WI38 (cell line): Measurements from ENCODE around the gene NFIC.
"Not testable (repeated sequence)": the region's sequence is repeated elsewhere in the genome, so short reads cannot be mapped to it uniquely, and the experiment has no call there.

Experiments
- H3K4me3 ChIP-seq: 2 replicates; pipeline ENCODE4 v1.5.1; 2011; ENCODE audit warnings: low read depth, mild to moderate bottlenecking, control low read depth, low read length
- TF ChIP-seq, protein P1 (sequence below): IDR thresholded peaks from 2 replicates; pipeline ENCODE4 v1.5.1; 2012; ENCODE audit warnings: low read depth, mild to moderate bottlenecking, control low read depth, low read length

The NFIC gene

DNA sequence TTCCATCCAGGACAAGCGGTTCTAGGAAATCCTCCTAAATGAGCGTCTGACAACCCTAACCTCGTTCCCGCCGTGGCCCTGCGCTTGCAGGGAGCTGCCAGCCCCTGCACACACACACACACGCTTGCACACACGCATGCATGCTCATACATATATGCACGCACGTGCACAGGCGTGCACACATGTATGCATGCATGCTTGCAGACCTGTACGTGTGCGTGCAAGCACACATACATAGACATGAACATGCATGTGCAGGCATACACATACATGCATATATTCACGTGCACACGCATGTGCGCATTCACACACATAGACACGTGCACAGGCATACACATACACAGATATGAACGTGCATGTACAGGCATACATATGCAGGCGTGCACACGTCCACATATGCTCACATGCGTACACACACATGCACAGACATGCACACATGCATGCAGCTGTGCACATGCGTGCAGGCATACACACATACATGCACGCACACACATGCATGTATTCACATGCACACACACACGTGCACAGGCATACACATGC lies 78.4 kb downstream of the NFIC start:
- TF ChIP-seq, protein P1, sequence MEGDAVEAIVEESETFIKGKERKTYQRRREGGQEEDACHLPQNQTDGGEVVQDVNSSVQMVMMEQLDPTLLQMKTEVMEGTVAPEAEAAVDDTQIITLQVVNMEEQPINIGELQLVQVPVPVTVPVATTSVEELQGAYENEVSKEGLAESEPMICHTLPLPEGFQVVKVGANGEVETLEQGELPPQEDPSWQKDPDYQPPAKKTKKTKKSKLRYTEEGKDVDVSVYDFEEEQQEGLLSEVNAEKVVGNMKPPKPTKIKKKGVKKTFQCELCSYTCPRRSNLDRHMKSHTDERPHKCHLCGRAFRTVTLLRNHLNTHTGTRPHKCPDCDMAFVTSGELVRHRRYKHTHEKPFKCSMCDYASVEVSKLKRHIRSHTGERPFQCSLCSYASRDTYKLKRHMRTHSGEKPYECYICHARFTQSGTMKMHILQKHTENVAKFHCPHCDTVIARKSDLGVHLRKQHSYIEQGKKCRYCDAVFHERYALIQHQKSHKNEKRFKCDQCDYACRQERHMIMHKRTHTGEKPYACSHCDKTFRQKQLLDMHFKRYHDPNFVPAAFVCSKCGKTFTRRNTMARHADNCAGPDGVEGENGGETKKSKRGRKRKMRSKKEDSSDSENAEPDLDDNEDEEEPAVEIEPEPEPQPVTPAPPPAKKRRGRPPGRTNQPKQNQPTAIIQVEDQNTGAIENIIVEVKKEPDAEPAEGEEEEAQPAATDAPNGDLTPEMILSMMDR: no peak
- no peak overlapping the region for H3K4me3 ChIP-seq

DNA sequence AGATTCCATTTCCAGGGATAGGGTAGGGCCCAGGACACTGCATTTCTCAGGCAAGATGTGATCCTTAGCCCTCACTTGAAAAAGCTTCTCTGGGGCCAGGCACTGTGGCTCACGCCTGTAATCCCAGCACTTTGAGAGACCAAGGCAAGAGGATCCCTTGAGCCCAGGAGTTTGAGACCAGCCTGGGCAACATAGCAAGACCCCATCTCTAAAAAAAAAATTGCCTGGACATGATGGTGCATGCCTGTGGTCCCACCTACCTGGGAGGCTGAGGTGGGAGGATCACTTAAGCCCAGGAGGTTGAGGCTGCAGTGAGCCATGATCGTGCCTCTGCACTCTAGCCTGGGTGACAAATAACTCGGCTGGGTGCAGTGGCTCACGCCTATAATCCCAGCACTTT lies 80.3 kb downstream of the NFIC start:
- not testable (repeated sequence) for H3K4me3 ChIP-seq

DNA sequence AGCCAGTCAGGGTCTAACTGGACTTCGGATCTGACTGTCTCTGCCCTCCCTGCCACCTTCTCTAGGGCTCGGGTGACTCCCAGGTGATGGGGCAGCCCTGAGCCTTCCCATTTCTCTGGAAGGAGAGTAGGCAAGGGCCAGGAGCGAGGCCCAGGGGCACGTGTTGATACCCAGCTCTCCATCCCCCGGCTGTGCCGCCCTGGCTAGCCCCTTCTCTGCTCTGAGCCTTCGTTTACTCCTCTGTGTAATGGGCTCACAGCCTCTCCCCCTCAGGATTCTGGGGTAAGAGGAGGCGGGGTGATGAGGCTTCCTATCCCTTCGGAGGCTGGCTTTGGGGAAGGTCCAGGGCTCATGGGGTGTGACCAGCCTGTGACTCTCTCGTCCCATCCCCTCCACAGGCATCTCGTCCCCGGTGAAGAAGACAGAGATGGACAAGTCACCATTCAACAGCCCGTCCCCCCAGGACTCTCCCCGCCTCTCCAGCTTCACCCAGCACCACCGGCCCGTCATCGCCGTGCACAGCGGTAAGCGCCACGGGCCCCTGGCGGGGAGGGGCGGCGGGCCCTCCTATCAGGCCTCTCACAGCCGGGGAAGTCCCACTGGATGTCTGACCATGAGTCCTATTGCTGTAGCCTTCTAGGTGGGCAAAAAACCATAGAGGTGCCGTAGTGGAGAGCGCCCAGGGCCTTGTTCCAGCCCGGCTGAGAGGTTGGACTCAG lies 82.4 kb downstream of the NFIC start:
- no peak overlapping the region for H3K4me3 ChIP-seq
- TF ChIP-seq, protein P1: no peak

DNA sequence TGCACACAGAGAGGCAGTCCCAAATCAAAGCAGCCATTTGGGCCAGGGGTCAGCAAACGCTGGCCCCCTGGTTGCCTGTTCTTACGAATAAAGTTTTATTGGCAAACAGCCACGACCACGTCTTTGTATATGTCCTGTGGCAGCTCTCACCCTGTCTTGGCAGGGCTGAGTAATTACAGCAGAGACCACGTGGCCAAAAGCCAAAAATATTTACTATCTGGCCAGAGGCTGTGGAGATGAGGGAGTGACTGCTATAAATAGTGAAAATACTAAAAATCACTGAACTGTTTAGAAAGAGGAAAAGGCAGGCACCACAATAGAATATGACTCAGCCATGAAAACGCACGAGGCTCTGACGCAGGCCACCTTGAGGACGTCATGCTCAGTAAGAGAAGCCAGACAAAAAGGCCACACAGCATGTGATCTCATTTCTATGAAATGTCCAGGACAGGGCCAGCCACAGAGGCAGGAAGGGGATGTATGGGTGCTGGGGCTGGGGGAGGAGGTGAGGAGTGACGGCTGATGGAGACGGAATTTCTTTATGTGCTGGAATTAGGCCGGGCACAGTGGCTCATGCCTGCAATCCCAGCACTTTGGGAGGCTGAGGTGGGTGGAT lies 84.5 kb downstream of the NFIC start:
- no peak overlapping the region for H3K4me3 ChIP-seq
- TF ChIP-seq, protein P1: no peak

DNA sequence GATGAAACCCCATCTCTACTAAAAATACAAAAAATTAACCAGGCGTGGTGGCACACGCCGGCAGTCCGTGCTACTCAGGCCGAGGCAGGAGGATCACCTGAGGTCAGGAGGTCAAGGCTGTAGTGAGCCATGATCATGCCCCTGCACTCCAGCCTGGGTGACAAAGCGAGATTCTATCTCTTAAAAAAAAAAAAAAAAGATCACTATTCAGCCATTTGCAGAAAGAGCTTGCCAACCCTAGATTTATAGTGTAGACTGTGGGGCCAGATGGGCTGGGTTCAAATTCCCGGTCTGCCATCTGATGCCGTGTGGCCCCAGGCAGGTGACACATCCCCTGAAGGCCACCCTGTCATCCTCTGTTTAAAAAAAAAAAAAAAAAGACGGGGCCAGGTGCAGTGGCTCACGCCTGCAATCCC lies 85.1 kb downstream of the NFIC start:
- no peak overlapping the region for H3K4me3 ChIP-seq
- TF ChIP-seq, protein P1: no peak

DNA sequence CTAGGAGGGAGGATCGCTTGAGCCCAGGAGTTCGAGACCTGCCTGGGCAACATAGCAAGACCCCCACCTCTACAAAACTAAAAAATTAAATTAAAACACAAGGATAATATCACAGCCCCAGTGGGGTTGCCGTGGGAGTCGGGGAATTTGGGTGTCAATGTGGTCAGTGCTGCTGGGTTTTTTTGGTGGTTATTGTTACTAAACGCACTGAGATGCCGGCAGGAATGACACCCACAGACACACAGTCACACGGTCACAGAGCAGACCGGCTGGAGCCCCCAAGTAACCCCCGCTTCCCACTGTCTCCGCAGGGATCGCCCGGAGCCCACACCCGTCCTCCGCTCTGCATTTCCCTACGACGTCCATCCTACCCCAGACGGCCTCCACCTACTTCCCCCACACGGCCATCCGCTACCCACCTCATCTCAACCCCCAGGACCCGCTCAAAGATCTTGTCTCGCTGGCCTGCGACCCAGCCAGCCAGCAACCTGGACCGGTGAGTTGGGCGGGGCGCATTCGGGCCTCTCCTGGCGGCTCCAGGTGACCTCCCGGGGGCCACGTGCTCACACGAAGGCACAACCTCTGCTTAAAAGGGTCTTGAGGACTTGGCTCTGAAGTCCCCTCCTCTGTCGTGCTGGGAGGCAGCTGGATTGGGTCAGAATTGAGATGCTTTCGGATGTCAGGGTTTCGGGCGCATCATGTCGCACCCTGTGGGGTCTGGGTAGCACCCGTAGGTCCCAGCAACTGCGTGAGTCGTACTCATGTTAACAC lies 86.0 kb downstream of the NFIC start:
- TF ChIP-seq, protein P1: no peak
- H3K4me3 ChIP-seq: no peak overlapping the region

DNA sequence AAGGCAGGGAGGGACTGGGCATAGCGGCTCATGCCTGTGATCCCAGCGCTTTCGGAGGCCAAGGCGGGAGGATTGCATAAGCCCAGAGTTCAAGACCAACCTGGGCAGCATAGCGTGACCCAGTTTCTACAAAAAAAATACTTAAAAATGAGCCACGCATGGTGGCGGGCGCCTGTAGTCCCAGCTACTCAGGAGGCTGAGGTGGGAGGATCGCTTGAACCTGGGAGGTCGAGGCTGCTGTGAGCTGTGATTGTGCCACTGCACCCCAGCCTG lies 86.5 kb downstream of the NFIC start:
- not testable (repeated sequence) for H3K4me3 ChIP-seq

DNA sequence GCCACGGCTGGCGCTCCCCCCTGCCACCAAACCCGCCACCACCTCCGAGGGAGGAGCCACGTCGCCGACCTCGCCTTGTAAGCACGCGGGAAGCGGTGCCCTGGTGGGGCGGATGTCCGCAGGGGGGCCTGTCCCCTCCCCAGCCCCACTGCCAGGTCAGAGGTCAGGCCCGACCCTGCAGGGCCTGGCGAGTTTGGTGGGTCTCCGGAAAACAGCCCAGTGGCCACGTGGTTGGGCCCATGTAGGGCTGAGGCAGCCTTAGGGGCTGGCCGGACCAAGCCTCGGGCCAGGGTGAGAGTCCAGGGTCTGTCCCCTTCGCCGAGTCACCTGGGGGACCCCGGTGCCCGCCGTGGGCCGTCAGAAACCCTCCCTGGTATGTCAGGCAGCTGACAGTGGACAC lies 87.5 kb downstream of the NFIC start:
- no peak overlapping the region for H3K4me3 ChIP-seq
- TF ChIP-seq, protein P1: no peak
